Kidney epithelial cell (primary cell): ENCODE results near the gene JAK3. TPM values are rescaled to one million over a fixed set of nuclear protein-coding genes. Genes with fewer than 3 reads are reported as not detected.

ENCODE experiments used
- DNase-seq: peaks from one replicate; pipeline ENCODE4 v3.0.0-alpha.2; 2010; ENCODE audit warnings: low read depth
- H3K27me3 ChIP-seq: 2 replicates; pipeline ENCODE4 v1.6.0; 2011; ENCODE audit warnings: low read length; ENCODE audit not compliant: control insufficient read depth, insufficient read depth
- H3K36me3 ChIP-seq: 2 replicates; pipeline ENCODE4 v1.5.1; 2011; ENCODE audit warnings: low read length; ENCODE audit not compliant: control insufficient read depth, insufficient read depth
- H3K4me3 ChIP-seq: 2 replicates; pipeline ENCODE4 v1.5.1; 2011; ENCODE audit warnings: low read depth, mild to moderate bottlenecking, control low read depth, low read length
- CTCF ChIP-seq: IDR thresholded peaks from 2 replicates; pipeline ENCODE4 v1.5.1; 2011; ENCODE audit warnings: mild to moderate bottlenecking, moderate library complexity, low read length, control low read depth, inconsistent platforms; ENCODE audit not compliant: insufficient read depth, poor library complexity, severe bottlenecking
- total RNA-seq: library from RNA; depleted of rRNA; stranded (reverse); fragments of >200 nt; gene quantifications from 2 replicates; pipeline ENCODE4 v1.2.3, GENCODE V29; 2015

JAK3 gene
- total RNA-seq, 1 donor from 2014 or later = 8.9 TPM

- H3K4me3 ChIP-seq = no peak overlapping the region
- H3K27me3 ChIP-seq = peaks cover 17% of the 10 kb centered on the region
- TF ChIP-seq CTCF = no peak
- no peaks in the 10 kb centered on the region for H3K36me3 ChIP-seq
- no peak for DNase-seq
Measured at GRCh38 chr19:17797424-17798201, 50.2 kb downstream of the JAK3 start.

- H3K27me3 ChIP-seq = peaks cover 15% of the 10 kb centered on the region
- no peaks in the 10 kb centered on the region for H3K36me3 ChIP-seq
- H3K4me3 ChIP-seq = no peak overlapping the region
- no peak for DNase-seq
- no peak for TF ChIP-seq CTCF
Measured at GRCh38 chr19:17796838-17797423, 50.9 kb downstream of the JAK3 start.

- no peak for DNase-seq
- no peaks in the 10 kb centered on the region for H3K36me3 ChIP-seq
- H3K27me3 ChIP-seq = peaks cover 15% of the 10 kb centered on the region
- TF ChIP-seq CTCF = no peak
- H3K4me3 ChIP-seq = no peak overlapping the region
Measured at GRCh38 chr19:17796013-17796837, 51.6 kb downstream of the JAK3 start.

GRCh38 chr19:17795495-17795856 is 52.3 kb downstream of the JAK3 start:
- TF ChIP-seq CTCF = no peak
- Histone ChIP-seq H3K27me3 (peaks cover 15% of the 10 kb centered on the region), H3K4me3 (peak overlapping the region; percentile 30), H3K36me3 (no peaks in the 10 kb centered on the region)
- DNase-seq = no peak

GRCh38 chr19:17794731-17795494 is 52.9 kb downstream of the JAK3 start, which contains the start of gene B3GNT3:
Gene B3GNT3, plus strand, starts transcription at chr19:17795138. Its CDS starts 12,670 bp downstream, at chr19:17807808.
- Histone ChIP-seq H3K36me3 (no peaks in the 10 kb centered on the region), H3K4me3 (peak within 1 kb of the TSS; percentile 30), H3K27me3 (peaks cover 15% of the 10 kb centered on the region)
- DNase-seq = no peak
- TF ChIP-seq CTCF = no peak
